Breast epithelium (tissue), 3 donors: ENCODE measurements around the gene CLN6.
"Not testable (repeated sequence)": the region's sequence is repeated elsewhere in the genome, so short reads cannot be mapped to it uniquely, and the experiment has no call there.

Experiments used
- POLR2A ChIP-seq: fragments of 450-650 bp; IDR thresholded peaks from one replicate; pipeline ENCODE4 v1.6.1; 2016; ENCODE audit warnings: antibody characterized with exemption, mild to moderate bottlenecking, moderate library complexity
- TF ChIP-seq, protein P1 (sequence below), 3 donors: fragments of 450-650 bp; IDR thresholded peaks; one replicate each; pipeline ENCODE4 v1.5.1; 2016 to 2017; ENCODE audit warnings: antibody characterized with exemption in 3 of 3, mild to moderate bottlenecking in 3 of 3, moderate library complexity in 3 of 3

DNA sequence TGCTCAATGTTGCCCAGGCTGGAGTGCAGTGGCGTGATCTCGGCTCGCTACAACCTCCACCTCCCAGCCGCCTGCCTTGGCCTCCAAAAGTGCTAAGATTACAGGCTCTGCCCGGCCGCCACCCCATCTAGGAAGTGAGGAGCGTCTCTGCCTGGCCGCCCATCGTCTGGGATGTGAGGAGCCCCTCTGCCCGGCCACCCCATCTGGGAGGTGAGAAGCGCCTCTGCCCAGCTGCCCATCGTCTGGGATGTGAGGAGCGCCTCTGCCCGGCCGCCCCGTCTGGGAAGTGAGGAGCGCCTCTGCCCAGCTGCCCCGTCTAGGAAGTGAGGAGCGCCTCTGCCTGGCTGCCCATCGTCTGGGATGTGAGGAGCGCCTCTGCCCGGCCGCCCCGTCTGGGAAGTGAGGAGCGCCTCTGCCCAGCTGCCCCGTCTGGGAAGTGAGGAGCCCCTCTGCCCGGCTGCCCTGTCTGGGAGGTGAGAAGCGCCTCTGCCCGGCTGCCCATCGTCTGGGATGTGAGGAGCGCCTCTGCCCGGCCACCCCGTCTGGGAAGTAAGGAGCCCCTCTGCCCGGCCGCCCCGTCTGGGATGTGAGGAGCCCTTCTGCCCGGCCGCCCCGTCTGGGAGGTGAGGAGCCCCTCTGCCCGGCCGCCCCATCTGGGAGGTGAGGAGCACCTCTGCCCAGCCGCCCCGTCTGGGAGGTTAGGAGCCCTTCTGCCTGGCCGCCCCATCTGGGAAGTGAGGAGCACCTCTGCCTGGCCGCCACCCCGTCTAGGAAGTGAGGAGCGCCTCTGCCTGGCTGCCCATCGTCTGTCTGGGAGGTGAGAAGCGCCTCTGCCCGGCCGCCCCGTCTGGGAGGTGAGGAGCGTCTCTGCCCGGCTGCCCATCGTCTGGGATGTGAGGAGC, 7.7 kb downstream of the CLN6 start:
- TF ChIP-seq, protein P1, sequence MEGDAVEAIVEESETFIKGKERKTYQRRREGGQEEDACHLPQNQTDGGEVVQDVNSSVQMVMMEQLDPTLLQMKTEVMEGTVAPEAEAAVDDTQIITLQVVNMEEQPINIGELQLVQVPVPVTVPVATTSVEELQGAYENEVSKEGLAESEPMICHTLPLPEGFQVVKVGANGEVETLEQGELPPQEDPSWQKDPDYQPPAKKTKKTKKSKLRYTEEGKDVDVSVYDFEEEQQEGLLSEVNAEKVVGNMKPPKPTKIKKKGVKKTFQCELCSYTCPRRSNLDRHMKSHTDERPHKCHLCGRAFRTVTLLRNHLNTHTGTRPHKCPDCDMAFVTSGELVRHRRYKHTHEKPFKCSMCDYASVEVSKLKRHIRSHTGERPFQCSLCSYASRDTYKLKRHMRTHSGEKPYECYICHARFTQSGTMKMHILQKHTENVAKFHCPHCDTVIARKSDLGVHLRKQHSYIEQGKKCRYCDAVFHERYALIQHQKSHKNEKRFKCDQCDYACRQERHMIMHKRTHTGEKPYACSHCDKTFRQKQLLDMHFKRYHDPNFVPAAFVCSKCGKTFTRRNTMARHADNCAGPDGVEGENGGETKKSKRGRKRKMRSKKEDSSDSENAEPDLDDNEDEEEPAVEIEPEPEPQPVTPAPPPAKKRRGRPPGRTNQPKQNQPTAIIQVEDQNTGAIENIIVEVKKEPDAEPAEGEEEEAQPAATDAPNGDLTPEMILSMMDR (IDR thresholded peaks at IDR 0.05) = not testable (repeated sequence)
- TF ChIP-seq POLR2A = not testable (repeated sequence)
